GM12891 (cell line): ENCODE data around the gene PARP16.
"Not testable (repeated sequence)": the region's sequence is repeated elsewhere in the genome, so short reads cannot be mapped to it uniquely, and the experiment has no call there.

Experiments used
- POLR2A ChIP-seq: IDR thresholded peaks from 2 replicates; pipeline ENCODE4 v1.6.1; 2011; ENCODE audit warnings: low read depth, low read length, control low read depth
- TAF1 ChIP-seq: IDR thresholded peaks from 2 replicates; pipeline ENCODE4 v1.6.1; 2011; ENCODE audit warnings: low read depth, low read length, control low read depth

GRCh38 chr15:65236443-65236842 is 50.2 kb downstream of the PARP16 start:
- not testable (repeated sequence) for TF ChIP-seq POLR2A, TAF1
